ENCODE results near the gene PPP1R12B. TPM values are rescaled to one million over a fixed set of nuclear protein-coding genes. Genes with fewer than 3 reads are reported as not detected.

PPP1R12B gene
- total RNA-seq, 1 experiment from 2014 or later: 13.1 TPM

GRCh38 chr1:202600432-202601041 lies 252.0 kb downstream of the PPP1R12B start:
- no TSS peak for BruUV-seq (replicated peaks)
- H3K4me1 ChIP-seq (ENCODE audit: control insufficient read depth, insufficient read depth, low read length): no peaks in the 10 kb centered on the region
- no peak for DNase-seq (ENCODE audit: low read depth, low spot score)
- no peaks in the 10 kb centered on the region for H3K9me3 ChIP-seq (ENCODE audit: control insufficient read depth, insufficient read depth, low read depth, low read length)
- H3K27ac ChIP-seq (ENCODE audit: low read length): no peak overlapping the region
- CTCF ChIA-PET: interaction anchor here (1.0 to 1.6 kb wide), 5 partner anchors 11 to 140 kb away, joined by 3 to 10 read pairs (median 5); no protein-coding TSS in a partner anchor
- in situ Hi-C loops (cut with HindIII; ENCODE audit: low pct_unique_long_range_greater_than_20kb, low sequenced_read_pairs) (no loop called here), intact Hi-C loops (cut with micrococcal nuclease; ENCODE audit: unreplicated experiment) (loop anchor here (1.0 to 10.0 kb wide), 2 partner anchors 99 to 136 kb away; no protein-coding TSS in a partner anchor)
- TF ChIP-seq TCF7L2 (IDR thresholded peaks at IDR 0.05; ENCODE audit: low read depth, low read length) (no peak), CTCF (IDR thresholded peaks at IDR 0.05) (peak; percentile 55)
- H3K27me3 ChIP-seq (ENCODE audit: control insufficient read depth, insufficient read depth, low read length): no peaks in the 10 kb centered on the region
- peak; percentile 49 for ATAC-seq
- no peaks in the 10 kb centered on the region for H3K36me3 ChIP-seq (ENCODE audit: control insufficient read depth, insufficient read depth, low read length)
- no peak overlapping the region for H3K4me3 ChIP-seq (ENCODE audit: low read depth in 2 of 2, low read length in 2 of 2)
- POLR2A ChIA-PET: no interaction called here

- ATAC-seq: no peak
- in situ Hi-C loops (cut with HindIII; ENCODE audit: low pct_unique_long_range_greater_than_20kb, low sequenced_read_pairs): no loop called here
- H3K4me3 ChIP-seq (ENCODE audit: low read depth in 2 of 2, low read length in 2 of 2): no peak overlapping the region
Observed at GRCh38 chr1:202603435-202603834, 254.9 kb downstream of the PPP1R12B start.

More at GRCh38 chr1:202603435-202603834, 254.9 kb downstream of the PPP1R12B start:
- intact Hi-C loops (cut with micrococcal nuclease; ENCODE audit: unreplicated experiment): loop anchor here (10.0 kb wide), 1 partner anchor 139 kb away; no protein-coding TSS in a partner anchor
- ChIA-PET POLR2A (no interaction called here), CTCF (interaction anchor here (0.7 kb wide), 1 partner anchor 403 kb away, joined by 6 read pairs; no protein-coding TSS in a partner anchor)
- H3K4me1 ChIP-seq (ENCODE audit: control insufficient read depth, insufficient read depth, low read length): no peaks in the 10 kb centered on the region
- TF ChIP-seq POLR2AphosphoS5 (IDR thresholded peaks at IDR 0.05; ENCODE audit: low read depth, low read length): no peak
- TF ChIP-seq SIN3A (IDR thresholded peaks at IDR 0.05; ENCODE audit: borderline replicate concordance, insufficient read depth, low read depth, low read length): no peak
- TF ChIP-seq REST (IDR thresholded peaks at IDR 0.05; ENCODE audit: insufficient read depth in 1 of 2, low read depth in 2 of 2, low read length in 1 of 2): no peak
- no peak for TF ChIP-seq CTCF (IDR thresholded peaks at IDR 0.05)
- TF ChIP-seq TCF7L2 (IDR thresholded peaks at IDR 0.05; ENCODE audit: low read depth, low read length): no peak
- no peak for DNase-seq (ENCODE audit: low read depth, low spot score)
- H3K27me3 ChIP-seq (ENCODE audit: control insufficient read depth, insufficient read depth, low read length): no peaks in the 10 kb centered on the region
- H3K27ac ChIP-seq (ENCODE audit: low read length): no peak overlapping the region
- H3K36me3 ChIP-seq (ENCODE audit: control insufficient read depth, insufficient read depth, low read length): no peaks in the 10 kb centered on the region
- no TSS peak for BruUV-seq (replicated peaks)
- H3K9me3 ChIP-seq (ENCODE audit: control insufficient read depth, insufficient read depth, low read depth, low read length): no peaks in the 10 kb centered on the region

Data from Panc1 (cell line).